Suprapubic skin (tissue), 4 donors: ENCODE results near the gene IZUMO1R. TPM values are rescaled to one million over a fixed set of nuclear protein-coding genes. Genes with fewer than 3 reads are reported as not detected.

Source experiments
- DNase-seq, 2 donors: peaks; one replicate each; pipeline ENCODE4 v3.0.0-alpha.2; 2019; ENCODE audit warnings: low spot score in 2 of 2
- H3K27ac ChIP-seq: fragments of 200-600 bp; sonication (generic); one replicate; pipeline ENCODE4 v1.5.1; 2019
- H3K27me3 ChIP-seq: fragments of 200-600 bp; sonication (generic); one replicate; pipeline ENCODE4 v1.5.1; 2019
- H3K36me3 ChIP-seq: fragments of 200-600 bp; sonication (generic); one replicate; pipeline ENCODE4 v1.5.1; 2019
- H3K4me1 ChIP-seq: fragments of 200-600 bp; sonication (generic); one replicate; pipeline ENCODE4 v1.5.1; 2019
- H3K4me3 ChIP-seq: fragments of 200-600 bp; sonication (generic); one replicate; pipeline ENCODE4 v1.5.1; 2019; ENCODE audit warnings: mild to moderate bottlenecking
- H3K9me3 ChIP-seq: fragments of 200-600 bp; sonication (generic); one replicate; pipeline ENCODE4 v1.5.1; 2019
- CTCF ChIP-seq, 2 donors: fragments of 200-600 bp in 1 of 2; fragments of 450-650 bp in 1 of 2; sonication (generic) in 1 of 2; IDR thresholded peaks; one replicate each; pipeline ENCODE4 v1.5.1; 2016 to 2019; ENCODE audit warnings: antibody characterized with exemption in 2 of 2, mild to moderate bottlenecking in 1 of 2, moderate library complexity in 1 of 2
- EP300 ChIP-seq: sonication (generic); formaldehyde crosslinking; IDR thresholded peaks from one replicate; pipeline ENCODE4 v1.6.1; 2017; ENCODE audit warnings: antibody characterized with exemption
- POLR2A ChIP-seq, 2 donors: fragments of 450-650 bp; IDR thresholded peaks; one replicate each; pipeline ENCODE4 v1.6.1; 2017; ENCODE audit warnings: antibody characterized with exemption in 2 of 2, mild to moderate bottlenecking in 2 of 2, moderate library complexity in 2 of 2
- POLR2AphosphoS5 ChIP-seq, 3 donors: sonication (generic); formaldehyde crosslinking; IDR thresholded peaks; one replicate each; pipeline ENCODE4 v1.6.1; 2017; ENCODE audit warnings: antibody characterized with exemption in 3 of 3
- WGBS: methylation state at CpG from one replicate; pipeline ENCODE4 v1.1.5; 2018; 5-methylcytosine and 5-hydroxymethylcytosine counted together
- total RNA-seq, 4 donors: library from RNA; depleted of rRNA; stranded (reverse); fragments of >200 nt; gene quantifications; one replicate each; pipeline ENCODE4 v1.1.0, GENCODE V29; 2016

IZUMO1R gene
- total RNA-seq, 4 donors from 2014 or later, result not detected

GRCh38 chr11:94279996-94280395 is 24.4 kb upstream of the IZUMO1R start:
- Histone ChIP-seq H3K27ac (no peak overlapping the region), H3K4me1 (no peaks in the 10 kb centered on the region), H3K36me3 (no peaks in the 10 kb centered on the region), H3K4me3 (no peak overlapping the region), H3K27me3 (no peaks in the 10 kb centered on the region), H3K9me3 (no peaks in the 10 kb centered on the region)
- 88% methylated on average over 3 of the region's 3 CpGs for WGBS
- TF ChIP-seq CTCF (IDR thresholded peaks at IDR 0.05) (no peak), POLR2A (IDR thresholded peaks at IDR 0.05) (no peak), EP300 (no peak), POLR2AphosphoS5 (IDR thresholded peaks at IDR 0.05) (no peak)
- no peak for DNase-seq

- no peak for TF ChIP-seq CTCF (IDR thresholded peaks at IDR 0.05)
- TF ChIP-seq POLR2AphosphoS5 (IDR thresholded peaks at IDR 0.05), result no peak
- TF ChIP-seq EP300, result no peak
- no peak for TF ChIP-seq POLR2A (IDR thresholded peaks at IDR 0.05)
- H3K9me3 ChIP-seq, result no peaks in the 10 kb centered on the region
- 93% methylated on average over 2 of the region's 2 CpGs for WGBS
These were observed 23.1 kb upstream of the IZUMO1R start for GRCh38 chr11:94281324-94281723.

GRCh38 chr11:94283678-94284077 is 20.7 kb upstream of the IZUMO1R start:
- DNase-seq, result no peak
- H3K27ac ChIP-seq, result no peak overlapping the region
- no peak overlapping the region for H3K4me3 ChIP-seq

More at GRCh38 chr11:94281324-94281723, 23.1 kb upstream of the IZUMO1R start:
- Histone ChIP-seq H3K36me3 (no peaks in the 10 kb centered on the region), H3K27me3 (no peaks in the 10 kb centered on the region), H3K27ac (no peak overlapping the region), H3K4me1 (no peaks in the 10 kb centered on the region), H3K4me3 (no peak overlapping the region)
- no peak for DNase-seq

GRCh38 chr11:94295534-94295933 is 8.8 kb upstream of the IZUMO1R start:
- no peak for DNase-seq
- Histone ChIP-seq H3K27ac (no peak overlapping the region), H3K27me3 (no peaks in the 10 kb centered on the region), H3K36me3 (no peaks in the 10 kb centered on the region), H3K4me1 (no peaks in the 10 kb centered on the region), H3K4me3 (no peak overlapping the region), H3K9me3 (no peaks in the 10 kb centered on the region)
- 17% methylated on average over 1 of the region's 1 CpG for WGBS
- TF ChIP-seq POLR2A (IDR thresholded peaks at IDR 0.05) (no peak), CTCF (IDR thresholded peaks at IDR 0.05) (no peak), EP300 (no peak), POLR2AphosphoS5 (IDR thresholded peaks at IDR 0.05) (no peak)

More at GRCh38 chr11:94283678-94284077, 20.7 kb upstream of the IZUMO1R start:
- H3K9me3 ChIP-seq, result no peaks in the 10 kb centered on the region
- TF ChIP-seq EP300 (no peak), POLR2A (IDR thresholded peaks at IDR 0.05) (no peak), POLR2AphosphoS5 (IDR thresholded peaks at IDR 0.05) (no peak), CTCF (IDR thresholded peaks at IDR 0.05) (no peak)
- no peaks in the 10 kb centered on the region for H3K36me3 ChIP-seq
- H3K4me1 ChIP-seq, result no peaks in the 10 kb centered on the region
- no peaks in the 10 kb centered on the region for H3K27me3 ChIP-seq

- Histone ChIP-seq H3K27ac (no peak overlapping the region), H3K27me3 (no peaks in the 10 kb centered on the region), H3K4me3 (no peak overlapping the region), H3K9me3 (no peaks in the 10 kb centered on the region), H3K4me1 (no peaks in the 10 kb centered on the region), H3K36me3 (no peaks in the 10 kb centered on the region)
- DNase-seq, result no peak
- 90% methylated on average over 5 of the region's 5 CpGs for WGBS
- TF ChIP-seq CTCF (IDR thresholded peaks at IDR 0.05) (no peak), EP300 (no peak), POLR2AphosphoS5 (IDR thresholded peaks at IDR 0.05) (no peak), POLR2A (IDR thresholded peaks at IDR 0.05) (no peak)
These were observed 6.3 kb upstream of the IZUMO1R start for GRCh38 chr11:94297985-94298576.
